ENCODE results near the gene GPC5. TPM values are rescaled to one million over a fixed set of nuclear protein-coding genes. Genes with fewer than 3 reads are reported as not detected.

GPC5 gene
- total and polyA plus RNA-seq, 9 donors = 0.10 to 1.5 (median 0.38) TPM

GRCh38 chr13:92429231-92429630 lies 1030.8 kb downstream of the GPC5 start:
- H3K4me1 ChIP-seq (ENCODE audit: insufficient read depth) = no peaks in the 10 kb centered on the region
- no peaks in the 10 kb centered on the region for H3K27me3 ChIP-seq
- no peak for DNase-seq
- WGBS, 3 donors = 96% methylated on average over 2 of the region's 2 CpGs
- no peak overlapping the region for H3K4me3 ChIP-seq
- intact Hi-C loops (cut with DNase I) = no loop called here
- no peak overlapping the region for H3K27ac ChIP-seq
- H3K9me3 ChIP-seq = no peaks in the 10 kb centered on the region
- H3K36me3 ChIP-seq = no peaks in the 10 kb centered on the region
- no peak for TF ChIP-seq POLR2A (IDR thresholded peaks at IDR 0.05)
- TF ChIP-seq CTCF (IDR thresholded peaks at IDR 0.05) = no peak
- TF ChIP-seq EP300 (IDR thresholded peaks at IDR 0.05) = no peak

- no peak for DNase-seq
- Histone ChIP-seq H3K4me3 (no peak overlapping the region), H3K9me3 (no peaks in the 10 kb centered on the region), H3K27me3 (no peaks in the 10 kb centered on the region), H3K36me3 (no peaks in the 10 kb centered on the region), H3K4me1 (ENCODE audit: insufficient read depth) (no peaks in the 10 kb centered on the region), H3K27ac (no peak overlapping the region)
- intact Hi-C loops (cut with DNase I) = no loop called here
- no peak for TF ChIP-seq CTCF (IDR thresholded peaks at IDR 0.05)
- no peak for TF ChIP-seq POLR2A (IDR thresholded peaks at IDR 0.05)
- TF ChIP-seq EP300 (IDR thresholded peaks at IDR 0.05) = no peak
- 56 to 74% (median 68%) methylated on average over 3 of the region's 3 CpGs for WGBS, 3 donors
Observed at GRCh38 chr13:92433386-92433785, 1035.0 kb downstream of the GPC5 start.

- no peaks in the 10 kb centered on the region for H3K36me3 ChIP-seq
- DNase-seq = no peak
- TF ChIP-seq POLR2A (IDR thresholded peaks at IDR 0.05) (no peak), CTCF (IDR thresholded peaks at IDR 0.05) (no peak), EP300 (IDR thresholded peaks at IDR 0.05) (no peak)
- H3K9me3 ChIP-seq = no peaks in the 10 kb centered on the region
- no peaks in the 10 kb centered on the region for H3K4me1 ChIP-seq (ENCODE audit: insufficient read depth)
- no peak overlapping the region for H3K27ac ChIP-seq
- no peak overlapping the region for H3K4me3 ChIP-seq
- intact Hi-C loops (cut with DNase I) = no loop called here
- 89 to 97% (median 94%) methylated on average over 1 of the region's 1 CpG for WGBS, 3 donors
- H3K27me3 ChIP-seq = no peaks in the 10 kb centered on the region
Observed at GRCh38 chr13:92433963-92434362, 1035.5 kb downstream of the GPC5 start.

- H3K36me3 ChIP-seq = no peaks in the 10 kb centered on the region
- TF ChIP-seq POLR2A (IDR thresholded peaks at IDR 0.05) = no peak
- no peak for TF ChIP-seq CTCF (IDR thresholded peaks at IDR 0.05)
- no peak for TF ChIP-seq EP300 (IDR thresholded peaks at IDR 0.05)
- intact Hi-C loops (cut with DNase I) = no loop called here
- no peak for DNase-seq
- H3K27ac ChIP-seq = no peak overlapping the region
- 78 to 89% (median 85%) methylated on average over 2 of the region's 2 CpGs for WGBS, 3 donors
- no peaks in the 10 kb centered on the region for H3K9me3 ChIP-seq
- no peaks in the 10 kb centered on the region for H3K4me1 ChIP-seq (ENCODE audit: insufficient read depth)
- H3K4me3 ChIP-seq = no peak overlapping the region
- no peaks in the 10 kb centered on the region for H3K27me3 ChIP-seq
Observed at GRCh38 chr13:92436924-92437323, 1038.5 kb downstream of the GPC5 start.

GRCh38 chr13:92444244-92444643 lies 1045.8 kb downstream of the GPC5 start:
- 76 to 80% (median 78%) methylated on average over 1 of the region's 1 CpG for WGBS, 3 donors
- TF ChIP-seq POLR2A (IDR thresholded peaks at IDR 0.05) (no peak), EP300 (IDR thresholded peaks at IDR 0.05) (no peak), CTCF (IDR thresholded peaks at IDR 0.05) (no peak)
- Histone ChIP-seq H3K27ac (no peak overlapping the region), H3K36me3 (no peaks in the 10 kb centered on the region), H3K4me1 (ENCODE audit: insufficient read depth) (no peaks in the 10 kb centered on the region), H3K27me3 (no peaks in the 10 kb centered on the region), H3K4me3 (no peak overlapping the region), H3K9me3 (no peaks in the 10 kb centered on the region)
- no peak for DNase-seq
- intact Hi-C loops (cut with DNase I) = no loop called here

Measured in ovary (tissue), 9 donors.